Mucosa of descending colon (tissue), 3 donors: ENCODE results near the gene KDM4B. TPM values are rescaled to one million over a fixed set of nuclear protein-coding genes. Genes with fewer than 3 reads are reported as not detected.

Experiments
- ATAC-seq: fragments of 200-7000 bp; cut with Tn5 transposase; one replicate; pipeline ENCODE4 v1.9.1; 2020; ENCODE audit warnings: mild to moderate bottlenecking, moderate library complexity
- DNase-seq, 3 donors: peaks; one replicate each; pipeline ENCODE4 v3.0.0-alpha.2; 2020
- H3K36me3 ChIP-seq: fragments of 200-600 bp; one replicate; pipeline ENCODE4 v1.8.0; 2021; ENCODE audit warnings: low read depth, mild to moderate bottlenecking
- H3K4me1 ChIP-seq: fragments of 200-600 bp; one replicate; pipeline ENCODE4 v1.8.0; 2021; ENCODE audit warnings: low read depth, mild to moderate bottlenecking
- H3K4me3 ChIP-seq: fragments of 200-600 bp; one replicate; pipeline ENCODE4 v1.8.0; 2021; ENCODE audit warnings: mild to moderate bottlenecking
- H3K9me3 ChIP-seq: fragments of 200-600 bp; one replicate; pipeline ENCODE4 v1.8.0; 2021; ENCODE audit warnings: mild to moderate bottlenecking
- intact Hi-C, 2 donors: fragments of 100-400 bp; cut with DNase I in 1 of 2; cut with micrococcal nuclease in 1 of 2; formaldehyde crosslinking; loops; one replicate each; pipeline versions ENCODE4 v1.11.0 to v1.11.1; 2022; cut with DNase I, micrococcal nuclease
- total RNA-seq, 3 donors: library from RNA; stranded (reverse); fragmentation: NEBNext Ultra II Directional in 2 of 3; extraction: Animal tissue kit (Norgen Biotek cat#: 25700) in 2 of 3; gene quantifications; one replicate each; pipeline versions ENCODE4 v1.2.1 to v1.2.4, GENCODE V29; 2021 to 2023
- TF ChIP-seq, protein P1 (sequence below): fragments of 200-600 bp; IDR thresholded peaks from one replicate; pipeline ENCODE4 v1.8.0; 2022; ENCODE audit warnings: antibody characterized with exemption, mild to moderate bottlenecking
- donor health status: DM: no; HTN: no; CAD: no; lungs with moderate emphysema.
- donor health status: DM: no; HTN: no; CAD: no.
- donor health status: DM: no; HTN: yes; CAD: no.

Gene KDM4B
- total RNA-seq, 3 donors from 2014 or later = 42.7 to 53.8 (median 50.0) TPM

GRCh38 chr19:5021046-5021445 lies 52.1 kb downstream of the KDM4B start:
- Histone ChIP-seq H3K4me1 (no peaks in the 10 kb centered on the region), H3K36me3 (no peaks in the 10 kb centered on the region), H3K4me3 (no peak overlapping the region), H3K9me3 (no peaks in the 10 kb centered on the region)
- TF ChIP-seq, protein P1, sequence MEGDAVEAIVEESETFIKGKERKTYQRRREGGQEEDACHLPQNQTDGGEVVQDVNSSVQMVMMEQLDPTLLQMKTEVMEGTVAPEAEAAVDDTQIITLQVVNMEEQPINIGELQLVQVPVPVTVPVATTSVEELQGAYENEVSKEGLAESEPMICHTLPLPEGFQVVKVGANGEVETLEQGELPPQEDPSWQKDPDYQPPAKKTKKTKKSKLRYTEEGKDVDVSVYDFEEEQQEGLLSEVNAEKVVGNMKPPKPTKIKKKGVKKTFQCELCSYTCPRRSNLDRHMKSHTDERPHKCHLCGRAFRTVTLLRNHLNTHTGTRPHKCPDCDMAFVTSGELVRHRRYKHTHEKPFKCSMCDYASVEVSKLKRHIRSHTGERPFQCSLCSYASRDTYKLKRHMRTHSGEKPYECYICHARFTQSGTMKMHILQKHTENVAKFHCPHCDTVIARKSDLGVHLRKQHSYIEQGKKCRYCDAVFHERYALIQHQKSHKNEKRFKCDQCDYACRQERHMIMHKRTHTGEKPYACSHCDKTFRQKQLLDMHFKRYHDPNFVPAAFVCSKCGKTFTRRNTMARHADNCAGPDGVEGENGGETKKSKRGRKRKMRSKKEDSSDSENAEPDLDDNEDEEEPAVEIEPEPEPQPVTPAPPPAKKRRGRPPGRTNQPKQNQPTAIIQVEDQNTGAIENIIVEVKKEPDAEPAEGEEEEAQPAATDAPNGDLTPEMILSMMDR = no peak
- intact Hi-C loops = no loop called here
- DNase-seq = no peak
- ATAC-seq = peak; percentile 21

- Histone ChIP-seq H3K4me1 (no peaks in the 10 kb centered on the region), H3K9me3 (no peaks in the 10 kb centered on the region), H3K4me3 (no peak overlapping the region), H3K36me3 (no peaks in the 10 kb centered on the region)
- ATAC-seq (no peak), DNase-seq (no peak)
- TF ChIP-seq, protein P1 = no peak
- intact Hi-C loops = no loop called here
Observed at GRCh38 chr19:5022066-5022860, 53.4 kb downstream of the KDM4B start.

- ATAC-seq (no peak), DNase-seq (no peak)
- TF ChIP-seq, protein P1 = no peak
- Histone ChIP-seq H3K4me3 (no peak overlapping the region), H3K9me3 (no peaks in the 10 kb centered on the region), H3K4me1 (no peaks in the 10 kb centered on the region), H3K36me3 (no peaks in the 10 kb centered on the region)
- intact Hi-C loops = no loop called here
Observed at GRCh38 chr19:5023128-5023571, 54.2 kb downstream of the KDM4B start.

GRCh38 chr19:5024282-5024681 lies 55.4 kb downstream of the KDM4B start:
- intact Hi-C loops = no loop called here
- Histone ChIP-seq H3K36me3 (no peaks in the 10 kb centered on the region), H3K4me1 (no peaks in the 10 kb centered on the region), H3K4me3 (no peak overlapping the region), H3K9me3 (no peaks in the 10 kb centered on the region)
- no peak for DNase-seq
- no peak for ATAC-seq
- TF ChIP-seq, protein P1 = no peak

- TF ChIP-seq, protein P1 = no peak
- Histone ChIP-seq H3K4me1 (no peaks in the 10 kb centered on the region), H3K4me3 (no peak overlapping the region), H3K36me3 (no peaks in the 10 kb centered on the region), H3K9me3 (no peaks in the 10 kb centered on the region)
- no peak for ATAC-seq
- DNase-seq = no peak
- intact Hi-C loops = no loop called here
Observed at GRCh38 chr19:5025027-5025426, 56.1 kb downstream of the KDM4B start.
